ENCODE data around the gene KRT84. TPM values are rescaled to one million over a fixed set of nuclear protein-coding genes. Genes with fewer than 3 reads are reported as not detected.

The KRT84 gene
- total and polyA plus RNA-seq, 2 of the 4 experiments (the other 2 are of a cell fraction) = not detected

- H3K18ac ChIP-seq (ENCODE audit: low read depth, low read length) = no peak overlapping the region
- in situ Hi-C loops (cut with MboI; ENCODE audit: low sequenced_read_pairs) = no loop called here
Observed at GRCh38 chr12:52332381-52332780, 53.1 kb downstream of the KRT84 start.

More at GRCh38 chr12:52332381-52332780, 53.1 kb downstream of the KRT84 start:
- Histone ChIP-seq H3K56ac (ENCODE audit: extremely low read depth, insufficient read depth, low read length) (no peak overlapping the region), H3K4me1 (ENCODE audit: control insufficient read depth, insufficient read depth, low read length) (no peaks in the 10 kb centered on the region), H4K8ac (ENCODE audit: low read depth in 2 of 2, low read length in 2 of 2) (no peak overlapping the region), H3K14ac (replicated peaks; ENCODE audit: low read depth, low read length) (no peak overlapping the region), H2AFZ (replicated peaks; ENCODE audit: low read length, poor library complexity) (no peak overlapping the region), H3K4me3 (ENCODE audit: insufficient read depth, low read depth, low read length) (no peak overlapping the region), H3K36me3 (ENCODE audit: control insufficient read depth, insufficient read depth, low read length) (no peaks in the 10 kb centered on the region), H3K4me2 (ENCODE audit: low read depth, low read length) (no peak overlapping the region), H3K9ac (ENCODE audit: low read depth, low read length) (no peak overlapping the region), H2BK20ac (ENCODE audit: low read depth, low read length) (no peak overlapping the region), H4K91ac (ENCODE audit: insufficient read depth, low read depth, low read length) (no peak overlapping the region), H2AK5ac (ENCODE audit: low read depth, low read length) (no peak overlapping the region), H3K27me3 (ENCODE audit: control insufficient read depth, insufficient read depth, low read length) (peaks cover 39% of the 10 kb centered on the region), H3K23ac (ENCODE audit: low read depth, low read length) (no peak overlapping the region), H2BK120ac (ENCODE audit: low read depth, low read length) (no peak overlapping the region), H3K27ac (ENCODE audit: insufficient read depth, low read length) (no peak overlapping the region), H4K20me1 (ENCODE audit: insufficient read depth, low read length) (no peaks in the 10 kb centered on the region), H3K4ac (ENCODE audit: low read depth, low read length) (no peak overlapping the region), H3K9me1 (ENCODE audit: insufficient read depth, low read length) (no peaks in the 10 kb centered on the region), H2BK15ac (ENCODE audit: low read depth, low read length) (no peak overlapping the region), H3K79me1 (ENCODE audit: low read depth in 1 of 2, low read length in 2 of 2) (no peaks in the 10 kb centered on the region), H3K9me3 (ENCODE audit: control insufficient read depth, insufficient read depth, low read length) (peaks cover 5% of the 10 kb centered on the region; the same call in 1 of the 2 replicates), H2BK5ac (ENCODE audit: low read depth, low read length, poor library complexity, severe bottlenecking) (no peak overlapping the region), H4K5ac (ENCODE audit: low read depth, low read length) (no peak overlapping the region), H2AK9ac (replicated peaks; ENCODE audit: low read depth, low read length, poor library complexity) (no peak overlapping the region)
- intact Hi-C loops (cut with micrococcal nuclease) (no loop called here), dilution Hi-C loops (cut with HindIII; ENCODE audit: low sequenced_read_pairs, unreplicated experiment) (no loop called here)
- DNase-seq = no peak
- no TSS peak for BruUV-seq (replicated peaks)
- ChIA-PET POLR2A (ENCODE audit: unreplicated experiment) (no interaction called here), CTCF (no interaction called here)
- WGBS, 2 experiments (ENCODE audit: extremely low coverage in 2 of 2, insufficient read length in 1 of 2) = no CpG with 5 or more reads among the region's 1 CpG
- ATAC-seq (ENCODE audit: low read depth) = no peak
- TF ChIP-seq ELK1 (IDR thresholded peaks at IDR 0.05; ENCODE audit: borderline replicate concordance, low read depth, low read length) (no peak), RAD21 (IDR thresholded peaks at IDR 0.05; ENCODE audit: low read length) (no peak), CHD1 (IDR thresholded peaks at IDR 0.05; ENCODE audit: low read depth, low read length) (no peak), CTCF (conservative IDR thresholded peaks at IDR 0.05; ENCODE audit: low read depth, low read length) (no peak), CEBPB (IDR thresholded peaks at IDR 0.05; ENCODE audit: low read depth, low read length) (no peak), NFE2L2 (IDR thresholded peaks at IDR 0.05; ENCODE audit: low read depth, low read length) (no peak), USF2 (IDR thresholded peaks at IDR 0.05; ENCODE audit: low read depth, low read length) (no peak), POLR2A (IDR thresholded peaks at IDR 0.05; ENCODE audit: low read depth, low read length) (no peak), BHLHE40 (IDR thresholded peaks at IDR 0.05; ENCODE audit: low read depth, low read length) (no peak), SMC3 (IDR thresholded peaks at IDR 0.05; ENCODE audit: low read depth, low read length) (no peak), RFX5 (IDR thresholded peaks at IDR 0.05; ENCODE audit: low read depth, low read length) (no peak)
